ENCODE results near the gene LRRTM2. TPM values are rescaled to one million over a fixed set of nuclear protein-coding genes. Genes with fewer than 3 reads are reported as not detected.

The LRRTM2 gene
- total and polyA plus RNA-seq, 2 experiments from 2014 or later = 0.24 TPM; not detected in 1

GRCh38 chr5:138849439-138849838 is 25.7 kb downstream of the LRRTM2 start:
- peaks cover 18% of the 10 kb centered on the region for H3K4me1 ChIP-seq (ENCODE audit: low read depth)
- TF ChIP-seq, protein P1, sequence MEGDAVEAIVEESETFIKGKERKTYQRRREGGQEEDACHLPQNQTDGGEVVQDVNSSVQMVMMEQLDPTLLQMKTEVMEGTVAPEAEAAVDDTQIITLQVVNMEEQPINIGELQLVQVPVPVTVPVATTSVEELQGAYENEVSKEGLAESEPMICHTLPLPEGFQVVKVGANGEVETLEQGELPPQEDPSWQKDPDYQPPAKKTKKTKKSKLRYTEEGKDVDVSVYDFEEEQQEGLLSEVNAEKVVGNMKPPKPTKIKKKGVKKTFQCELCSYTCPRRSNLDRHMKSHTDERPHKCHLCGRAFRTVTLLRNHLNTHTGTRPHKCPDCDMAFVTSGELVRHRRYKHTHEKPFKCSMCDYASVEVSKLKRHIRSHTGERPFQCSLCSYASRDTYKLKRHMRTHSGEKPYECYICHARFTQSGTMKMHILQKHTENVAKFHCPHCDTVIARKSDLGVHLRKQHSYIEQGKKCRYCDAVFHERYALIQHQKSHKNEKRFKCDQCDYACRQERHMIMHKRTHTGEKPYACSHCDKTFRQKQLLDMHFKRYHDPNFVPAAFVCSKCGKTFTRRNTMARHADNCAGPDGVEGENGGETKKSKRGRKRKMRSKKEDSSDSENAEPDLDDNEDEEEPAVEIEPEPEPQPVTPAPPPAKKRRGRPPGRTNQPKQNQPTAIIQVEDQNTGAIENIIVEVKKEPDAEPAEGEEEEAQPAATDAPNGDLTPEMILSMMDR (IDR thresholded peaks at IDR 0.05; ENCODE audit: low read depth, low read length) = no peak

GRCh38 chr5:138844812-138845513 is 30.2 kb downstream of the LRRTM2 start:
- peaks cover 29% of the 10 kb centered on the region for H3K4me1 ChIP-seq (ENCODE audit: low read depth)

More at GRCh38 chr5:138849439-138849838, 25.7 kb downstream of the LRRTM2 start:
- no peak for DNase-seq (ENCODE audit: low read depth in 1 of 2, low spot score in 1 of 2)
- no peaks in the 10 kb centered on the region for H3K27me3 ChIP-seq
- peak overlapping the region; percentile 24 for H3K27ac ChIP-seq
- H3K9me3 ChIP-seq (ENCODE audit: low read depth) = no peaks in the 10 kb centered on the region
- no peaks in the 10 kb centered on the region for H3K36me3 ChIP-seq
- no peak overlapping the region for H3K4me3 ChIP-seq

DNA sequence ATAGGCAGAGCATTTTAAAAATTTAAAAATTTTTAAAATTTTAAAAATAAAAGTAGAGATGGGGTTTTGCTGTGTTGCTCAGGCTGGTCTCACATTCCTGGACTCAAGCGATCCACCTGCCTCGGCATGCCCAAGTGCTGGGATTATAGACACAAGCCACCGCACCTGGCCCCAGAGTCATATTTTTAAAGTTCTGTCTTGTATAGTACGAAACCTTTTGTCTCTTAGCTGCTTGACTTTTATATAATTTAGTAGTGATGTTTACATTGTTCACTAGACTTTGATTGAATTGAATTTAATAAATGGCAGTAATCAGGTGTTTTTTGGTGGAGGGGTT is 31.0 kb downstream of the LRRTM2 start:
- Histone ChIP-seq H3K9me3 (ENCODE audit: low read depth) (no peaks in the 10 kb centered on the region), H3K36me3 (no peaks in the 10 kb centered on the region), H3K4me1 (ENCODE audit: low read depth) (peaks cover 20% of the 10 kb centered on the region), H3K27ac (no peak overlapping the region), H3K27me3 (no peaks in the 10 kb centered on the region), H3K4me3 (no peak overlapping the region)
- no peak for DNase-seq (ENCODE audit: low read depth in 1 of 2, low spot score in 1 of 2)
- TF ChIP-seq, protein P1 (IDR thresholded peaks at IDR 0.05; ENCODE audit: low read depth, low read length) = no peak

More at GRCh38 chr5:138844812-138845513, 30.2 kb downstream of the LRRTM2 start:
- H3K27ac ChIP-seq = no peak overlapping the region
- DNase-seq (ENCODE audit: low read depth in 1 of 2, low spot score in 1 of 2) = peak in 1 of 2 donors; percentile 59
- H3K36me3 ChIP-seq = no peaks in the 10 kb centered on the region
- no peaks in the 10 kb centered on the region for H3K27me3 ChIP-seq
- no peaks in the 10 kb centered on the region for H3K9me3 ChIP-seq (ENCODE audit: low read depth)
- no peak overlapping the region for H3K4me3 ChIP-seq
- TF ChIP-seq, protein P1 (IDR thresholded peaks at IDR 0.05; ENCODE audit: low read depth, low read length) = no peak

- Histone ChIP-seq H3K27me3 (no peaks in the 10 kb centered on the region), H3K9me3 (ENCODE audit: low read depth) (no peaks in the 10 kb centered on the region), H3K4me3 (no peak overlapping the region), H3K27ac (no peak overlapping the region), H3K4me1 (ENCODE audit: low read depth) (peaks cover 19% of the 10 kb centered on the region), H3K36me3 (no peaks in the 10 kb centered on the region)
- peak in 1 of 2 donors; percentile 51 for DNase-seq (ENCODE audit: low read depth in 1 of 2, low spot score in 1 of 2)
- TF ChIP-seq, protein P1 (IDR thresholded peaks at IDR 0.05; ENCODE audit: low read depth, low read length) = no peak
Observed at GRCh38 chr5:138843316-138844124, 31.6 kb downstream of the LRRTM2 start.

- H3K9me3 ChIP-seq (ENCODE audit: low read depth) = no peaks in the 10 kb centered on the region
Observed at GRCh38 chr5:138841531-138841930, 33.6 kb downstream of the LRRTM2 start.

More at GRCh38 chr5:138841531-138841930, 33.6 kb downstream of the LRRTM2 start:
- TF ChIP-seq, protein P1 (IDR thresholded peaks at IDR 0.05; ENCODE audit: low read depth, low read length) = no peak
- Histone ChIP-seq H3K27ac (no peak overlapping the region), H3K4me1 (ENCODE audit: low read depth) (peaks cover 16% of the 10 kb centered on the region), H3K27me3 (no peaks in the 10 kb centered on the region), H3K4me3 (no peak overlapping the region), H3K36me3 (no peaks in the 10 kb centered on the region)
- no peak for DNase-seq (ENCODE audit: low read depth in 1 of 2, low spot score in 1 of 2)

All from cardiac muscle cell (in vitro differentiated cells and primary cell).